Upper lobe of left lung (tissue), 4 donors: Measurements from ENCODE around the gene CCNDBP1.

Source experiments
- POLR2A ChIP-seq, 4 donors: fragments of 450-650 bp; IDR thresholded peaks; one replicate each; pipeline ENCODE4 v1.5.1; 2016 to 2017; ENCODE audit warnings: antibody characterized with exemption in 4 of 4, mild to moderate bottlenecking in 2 of 4
- POLR2AphosphoS5 ChIP-seq, 2 donors: sonication (generic); formaldehyde crosslinking; IDR thresholded peaks; one replicate each; pipeline ENCODE4 v1.5.1; 2017; ENCODE audit warnings: antibody characterized with exemption in 2 of 2
- TF ChIP-seq, protein P1 (sequence below), 6 experiments: fragments of 450-650 bp in 4 of 6; fragments of 200-600 bp in 2 of 6; sonication (generic) in 2 of 6; IDR thresholded peaks; one replicate each; pipeline ENCODE4 v1.5.1; 2016 to 2019; ENCODE audit warnings: antibody characterized with exemption in 6 of 6

DNA sequence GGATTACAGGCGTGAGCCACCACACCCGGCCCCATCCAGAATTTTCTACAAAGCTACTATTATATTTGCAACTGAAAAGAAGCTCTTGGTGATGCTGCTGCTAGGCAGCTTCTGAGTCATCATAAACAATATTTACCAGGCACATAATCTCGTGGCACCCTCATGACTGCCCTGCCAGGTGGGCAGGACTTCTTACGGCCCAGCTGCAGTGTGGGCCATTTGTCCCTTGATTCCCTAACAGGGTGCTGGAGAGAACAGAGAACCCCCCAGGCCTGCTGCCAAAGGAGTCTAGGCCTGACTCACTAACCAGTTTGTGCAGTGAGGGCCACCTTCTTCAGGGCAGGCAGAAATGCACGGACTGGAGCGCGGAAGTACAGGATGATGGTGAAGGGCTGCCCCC is 30.8 kb downstream of the CCNDBP1 start:
- TF ChIP-seq, protein P1, sequence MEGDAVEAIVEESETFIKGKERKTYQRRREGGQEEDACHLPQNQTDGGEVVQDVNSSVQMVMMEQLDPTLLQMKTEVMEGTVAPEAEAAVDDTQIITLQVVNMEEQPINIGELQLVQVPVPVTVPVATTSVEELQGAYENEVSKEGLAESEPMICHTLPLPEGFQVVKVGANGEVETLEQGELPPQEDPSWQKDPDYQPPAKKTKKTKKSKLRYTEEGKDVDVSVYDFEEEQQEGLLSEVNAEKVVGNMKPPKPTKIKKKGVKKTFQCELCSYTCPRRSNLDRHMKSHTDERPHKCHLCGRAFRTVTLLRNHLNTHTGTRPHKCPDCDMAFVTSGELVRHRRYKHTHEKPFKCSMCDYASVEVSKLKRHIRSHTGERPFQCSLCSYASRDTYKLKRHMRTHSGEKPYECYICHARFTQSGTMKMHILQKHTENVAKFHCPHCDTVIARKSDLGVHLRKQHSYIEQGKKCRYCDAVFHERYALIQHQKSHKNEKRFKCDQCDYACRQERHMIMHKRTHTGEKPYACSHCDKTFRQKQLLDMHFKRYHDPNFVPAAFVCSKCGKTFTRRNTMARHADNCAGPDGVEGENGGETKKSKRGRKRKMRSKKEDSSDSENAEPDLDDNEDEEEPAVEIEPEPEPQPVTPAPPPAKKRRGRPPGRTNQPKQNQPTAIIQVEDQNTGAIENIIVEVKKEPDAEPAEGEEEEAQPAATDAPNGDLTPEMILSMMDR (IDR thresholded peaks at IDR 0.05), result no peak
- no peak for TF ChIP-seq POLR2AphosphoS5 (IDR thresholded peaks at IDR 0.05)
- TF ChIP-seq POLR2A (IDR thresholded peaks at IDR 0.05), result no peak
